Endothelial cell (in vitro differentiated cells): ENCODE measurements around the gene RAE1. TPM values are rescaled to one million over a fixed set of nuclear protein-coding genes. Genes with fewer than 3 reads are reported as not detected.

Experiments used
- DNase-seq: peaks from one replicate; pipeline ENCODE4 v3.0.0; 2021; ENCODE audit warnings: low spot score
- H3K27ac Mint-ChIP-seq: one replicate; pipeline ENCODE4 v1.8.0; 2021; ENCODE audit warnings: mixed read lengths, inconsistent platforms; ENCODE audit not compliant: unreplicated experiment
- H3K27me3 Mint-ChIP-seq: one replicate; pipeline ENCODE4 v1.8.0; 2021; ENCODE audit warnings: mild to moderate bottlenecking, moderate library complexity, mixed read lengths, inconsistent platforms; ENCODE audit not compliant: unreplicated experiment
- H3K36me3 Mint-ChIP-seq: one replicate; pipeline ENCODE4 v1.8.0; 2021; ENCODE audit warnings: mild to moderate bottlenecking, low read depth, mixed read lengths, inconsistent platforms; ENCODE audit not compliant: unreplicated experiment
- H3K4me1 Mint-ChIP-seq: one replicate; pipeline ENCODE4 v1.8.0; 2021; ENCODE audit warnings: mild to moderate bottlenecking, mixed read lengths, inconsistent platforms; ENCODE audit not compliant: unreplicated experiment
- H3K4me3 Mint-ChIP-seq: one replicate; pipeline ENCODE4 v1.8.0; 2021; ENCODE audit warnings: mild to moderate bottlenecking, mixed read lengths, inconsistent platforms; ENCODE audit not compliant: unreplicated experiment
- H3K9me3 Mint-ChIP-seq: one replicate; pipeline ENCODE4 v1.8.0; 2021; ENCODE audit warnings: mixed read lengths, inconsistent platforms; ENCODE audit not compliant: unreplicated experiment
- total RNA-seq: library from RNA; stranded (reverse); fragmentation: NEBNext Ultra II Directional; extraction: Animal tissue kit (Norgen Biotek cat#: 25700); gene quantifications from one replicate; pipeline ENCODE4 v1.2.1, GENCODE V29; 2021; ENCODE audit not compliant: unreplicated experiment
- TF ChIP-seq, protein P1 (sequence below): fragments of 200-600 bp; sonication (generic); IDR thresholded peaks from one replicate; pipeline ENCODE4 v1.5.0; 2021; ENCODE audit warnings: antibody characterized with exemption; ENCODE audit not compliant: unreplicated experiment

The RAE1 gene
- total RNA-seq, 1 donor from 2014 or later, result 32.1 TPM

DNA sequence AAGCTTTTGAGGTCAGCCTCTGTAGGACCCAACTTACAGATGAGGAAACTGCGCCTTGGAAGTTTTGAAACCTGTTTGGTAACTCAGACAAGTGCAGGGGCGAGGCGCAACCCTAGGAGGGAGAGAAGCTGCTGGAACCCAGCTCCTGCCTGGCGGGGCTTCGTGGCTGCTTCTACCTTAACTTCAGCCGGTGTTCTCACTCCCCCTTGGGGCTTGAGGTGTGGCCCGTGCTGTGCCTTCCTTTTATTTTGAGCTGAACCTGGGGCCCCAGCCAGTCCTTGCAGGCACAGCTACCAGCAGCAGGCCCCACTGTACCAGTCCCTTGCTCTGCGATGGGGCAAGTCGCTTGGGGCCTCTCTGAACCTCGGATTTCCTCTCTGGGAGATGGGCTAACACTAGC lies 52.2 kb downstream of the RAE1 start:
- Mint-ChIP-seq H3K27ac (no peak overlapping the region), H3K4me1 (no peaks in the 10 kb centered on the region), H3K9me3 (no peaks in the 10 kb centered on the region), H3K4me3 (no peak overlapping the region), H3K36me3 (peaks cover 12% of the 10 kb centered on the region), H3K27me3 (peaks cover 8% of the 10 kb centered on the region)
- TF ChIP-seq, protein P1, sequence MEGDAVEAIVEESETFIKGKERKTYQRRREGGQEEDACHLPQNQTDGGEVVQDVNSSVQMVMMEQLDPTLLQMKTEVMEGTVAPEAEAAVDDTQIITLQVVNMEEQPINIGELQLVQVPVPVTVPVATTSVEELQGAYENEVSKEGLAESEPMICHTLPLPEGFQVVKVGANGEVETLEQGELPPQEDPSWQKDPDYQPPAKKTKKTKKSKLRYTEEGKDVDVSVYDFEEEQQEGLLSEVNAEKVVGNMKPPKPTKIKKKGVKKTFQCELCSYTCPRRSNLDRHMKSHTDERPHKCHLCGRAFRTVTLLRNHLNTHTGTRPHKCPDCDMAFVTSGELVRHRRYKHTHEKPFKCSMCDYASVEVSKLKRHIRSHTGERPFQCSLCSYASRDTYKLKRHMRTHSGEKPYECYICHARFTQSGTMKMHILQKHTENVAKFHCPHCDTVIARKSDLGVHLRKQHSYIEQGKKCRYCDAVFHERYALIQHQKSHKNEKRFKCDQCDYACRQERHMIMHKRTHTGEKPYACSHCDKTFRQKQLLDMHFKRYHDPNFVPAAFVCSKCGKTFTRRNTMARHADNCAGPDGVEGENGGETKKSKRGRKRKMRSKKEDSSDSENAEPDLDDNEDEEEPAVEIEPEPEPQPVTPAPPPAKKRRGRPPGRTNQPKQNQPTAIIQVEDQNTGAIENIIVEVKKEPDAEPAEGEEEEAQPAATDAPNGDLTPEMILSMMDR, result no peak
- no peak for DNase-seq

DNA sequence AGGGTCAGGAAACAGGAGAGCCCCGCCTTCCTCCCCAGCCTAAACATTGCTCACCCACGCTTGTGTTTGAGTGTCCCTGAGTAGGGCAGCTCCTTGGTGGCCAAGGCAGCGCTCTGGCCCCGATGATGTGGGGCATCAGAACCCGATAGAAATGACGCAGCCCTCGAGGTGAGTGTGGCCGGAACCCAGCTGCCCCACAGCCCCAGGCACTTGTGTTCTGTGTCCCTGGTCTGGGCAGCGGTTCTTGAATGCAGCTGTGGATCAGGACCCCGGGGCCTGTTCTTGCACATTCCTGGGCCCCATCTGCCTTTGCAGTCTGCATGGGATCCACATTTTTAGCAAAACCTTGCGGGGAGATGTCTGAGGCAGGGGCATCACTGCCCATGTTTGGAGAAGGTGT lies 53.0 kb downstream of the RAE1 start:
- H3K36me3 Mint-ChIP-seq, result peaks cover 9% of the 10 kb centered on the region
- no peak for DNase-seq
- TF ChIP-seq, protein P1, result no peak
- H3K4me1 Mint-ChIP-seq, result no peaks in the 10 kb centered on the region
- no peak overlapping the region for H3K4me3 Mint-ChIP-seq
- H3K9me3 Mint-ChIP-seq, result no peaks in the 10 kb centered on the region
- H3K27ac Mint-ChIP-seq, result no peak overlapping the region
- H3K27me3 Mint-ChIP-seq, result peaks cover 8% of the 10 kb centered on the region

DNA sequence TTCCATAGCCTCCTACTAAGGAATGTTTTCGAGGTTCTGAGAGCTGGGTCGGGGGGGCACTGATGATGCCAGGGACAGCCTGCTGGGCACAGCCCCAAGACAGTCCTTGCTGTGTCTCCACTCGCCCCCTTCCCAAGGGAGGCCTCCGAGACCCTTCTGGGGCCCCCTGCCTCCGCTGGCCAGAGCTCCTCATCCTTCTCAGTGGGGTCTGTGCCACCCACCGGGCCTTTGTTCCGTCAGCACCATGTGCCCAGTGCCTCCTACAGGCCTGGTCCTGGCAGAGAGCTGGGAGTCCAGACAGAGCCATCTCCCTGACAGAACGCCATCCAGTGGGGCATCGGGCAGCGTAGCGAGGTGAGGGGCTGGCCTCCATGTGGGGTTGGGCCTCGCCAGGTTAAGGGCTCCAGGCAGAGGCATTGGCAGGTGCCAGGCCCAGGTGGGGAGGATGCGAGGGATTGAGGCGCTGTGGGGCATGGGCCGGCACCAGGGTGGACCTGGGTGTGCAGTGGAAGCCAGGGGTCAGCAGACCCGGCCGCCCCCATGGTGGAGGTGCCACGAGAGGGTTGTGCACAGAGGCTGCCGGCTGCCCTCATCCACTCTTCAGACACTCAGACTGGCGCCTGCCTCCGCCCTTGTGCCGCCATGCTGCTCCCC lies 53.5 kb downstream of the RAE1 start:
- Mint-ChIP-seq H3K36me3 (peaks cover 5% of the 10 kb centered on the region), H3K27me3 (peaks cover 8% of the 10 kb centered on the region), H3K4me1 (no peaks in the 10 kb centered on the region), H3K4me3 (no peak overlapping the region), H3K9me3 (no peaks in the 10 kb centered on the region), H3K27ac (no peak overlapping the region)
- no peak for DNase-seq
- TF ChIP-seq, protein P1, result no peak

DNA sequence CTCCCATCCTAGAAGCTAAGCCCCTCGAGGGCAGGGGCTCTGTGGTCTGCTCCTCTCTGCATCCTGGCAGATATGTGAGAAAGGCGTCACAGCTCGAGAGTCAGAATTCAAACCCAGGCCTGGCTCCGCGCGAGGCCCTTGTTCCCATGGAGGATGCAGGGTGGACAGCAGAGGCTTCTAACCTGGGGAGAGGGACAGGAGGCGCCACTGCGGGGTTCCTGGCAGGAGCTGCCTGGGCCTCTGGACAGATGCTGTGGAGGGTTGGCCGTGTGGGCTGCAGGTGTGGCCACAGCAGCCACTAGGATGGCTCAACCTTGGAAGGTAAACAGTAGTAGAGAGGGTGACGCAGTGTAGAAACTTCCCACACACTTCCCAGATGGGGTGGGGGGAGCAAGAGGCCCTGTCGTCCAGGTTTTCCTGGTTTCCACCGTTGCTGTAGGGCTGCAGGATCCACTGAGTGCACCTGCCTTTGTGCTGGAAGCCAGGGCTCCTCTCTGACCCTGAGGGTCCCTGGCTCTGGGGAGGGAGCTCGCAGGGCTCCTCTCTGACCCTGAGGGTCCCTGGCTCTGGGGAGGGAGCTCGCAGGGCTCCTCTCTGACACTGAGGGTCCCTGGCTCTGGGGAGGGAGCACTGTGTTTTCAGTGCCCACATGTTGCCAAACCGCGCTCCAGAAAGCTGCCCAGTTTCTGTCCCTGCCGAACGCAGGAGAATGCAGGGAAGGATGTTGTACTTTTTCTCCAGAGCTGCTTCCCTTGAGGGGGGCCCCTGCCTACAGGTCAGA lies 54.4 kb downstream of the RAE1 start:
- no peak for DNase-seq
- no peaks in the 10 kb centered on the region for H3K4me1 Mint-ChIP-seq
- H3K27ac Mint-ChIP-seq, result no peak overlapping the region
- H3K9me3 Mint-ChIP-seq, result no peaks in the 10 kb centered on the region
- TF ChIP-seq, protein P1, result no peak
- peaks cover 5% of the 10 kb centered on the region for H3K36me3 Mint-ChIP-seq
- no peak overlapping the region for H3K4me3 Mint-ChIP-seq
- H3K27me3 Mint-ChIP-seq, result peaks cover 8% of the 10 kb centered on the region

DNA sequence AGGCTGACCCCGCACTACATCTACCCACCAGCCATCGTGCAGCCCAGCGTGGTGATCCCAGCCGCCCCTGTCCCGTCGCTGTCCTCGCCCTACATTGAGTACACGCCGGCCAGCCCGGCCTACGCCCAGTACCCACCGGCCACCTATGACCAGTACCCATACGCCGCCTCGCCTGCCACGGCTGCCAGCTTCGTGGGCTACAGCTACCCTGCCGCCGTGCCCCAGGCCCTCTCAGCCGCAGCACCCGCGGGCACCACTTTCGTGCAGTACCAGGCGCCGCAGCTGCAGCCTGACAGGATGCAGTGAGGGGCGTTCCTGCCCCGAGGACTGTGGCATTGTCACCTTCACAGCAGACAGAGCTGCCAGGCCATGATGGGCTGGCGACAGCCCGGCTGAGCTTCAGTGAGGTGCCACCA lies 56.5 kb downstream of the RAE1 start:
- Mint-ChIP-seq H3K27ac (no peak overlapping the region), H3K4me3 (no peak overlapping the region), H3K36me3 (no peaks in the 10 kb centered on the region), H3K27me3 (peaks cover 5% of the 10 kb centered on the region), H3K9me3 (no peaks in the 10 kb centered on the region), H3K4me1 (no peaks in the 10 kb centered on the region)
- no peak for DNase-seq
- TF ChIP-seq, protein P1, result no peak
